Prostate gland (tissue), 2 donors: Measurements from ENCODE around the gene SYT2.
"Not testable (repeated sequence)": the region's sequence is repeated elsewhere in the genome, so short reads cannot be mapped to it uniquely, and the experiment has no call there.

Source experiments
- CTCF ChIP-seq, 4 experiments: fragments of 200-600 bp in 2 of 4; fragments of 450-650 bp in 2 of 4; sonication (generic) in 2 of 4; IDR thresholded peaks; 1 replicate in 3 of 4; 2 replicates in 1 of 4; pipeline ENCODE4 v1.5.1; 2016 to 2019; ENCODE audit warnings: antibody characterized with exemption in 4 of 4, mild to moderate bottlenecking in 2 of 4, moderate library complexity in 2 of 4
- POLR2A ChIP-seq: fragments of 450-650 bp; IDR thresholded peaks from one replicate; pipeline ENCODE4 v1.6.1; 2016; ENCODE audit warnings: antibody characterized with exemption, mild to moderate bottlenecking
- POLR2AphosphoS5 ChIP-seq: sonication (generic); formaldehyde crosslinking; IDR thresholded peaks from one replicate; pipeline ENCODE4 v1.6.1; 2017; ENCODE audit warnings: antibody characterized with exemption

GRCh38 chr1:202614363-202615207 is 95.7 kb downstream of the SYT2 start:
- not testable (repeated sequence) for TF ChIP-seq POLR2A, POLR2AphosphoS5
- TF ChIP-seq CTCF (IDR thresholded peaks at IDR 0.05) = peak in 1 of 4 experiments; percentile 8
